GM12892 (cell line): ENCODE results near the gene CACNA1C.

Source experiments
- DNase-seq: peaks from one replicate; pipeline ENCODE4 v3.0.0; 2011; ENCODE audit not compliant: insufficient read length
- FAIRE-seq: peaks from 2 replicates; lab custom pipeline; 2011; peaks lifted over from hg19 to GRCh38; lab: Jason Lieb, UNC
- POLR2A ChIP-seq: IDR thresholded peaks from 2 replicates; pipeline ENCODE4 v1.6.1; 2011; ENCODE audit warnings: low read depth, low read length, control low read depth
- POLR2AphosphoS5 ChIP-seq: IDR thresholded peaks from 2 replicates; pipeline ENCODE4 v1.6.1; 2011; ENCODE audit warnings: low read depth, low read length, control low read depth
- TAF1 ChIP-seq: IDR thresholded peaks from 2 replicates; pipeline ENCODE4 v1.6.1; 2011; ENCODE audit warnings: low read depth, mild to moderate bottlenecking, control low read depth, low read length, borderline replicate concordance

Gene CACNA1C

DNA sequence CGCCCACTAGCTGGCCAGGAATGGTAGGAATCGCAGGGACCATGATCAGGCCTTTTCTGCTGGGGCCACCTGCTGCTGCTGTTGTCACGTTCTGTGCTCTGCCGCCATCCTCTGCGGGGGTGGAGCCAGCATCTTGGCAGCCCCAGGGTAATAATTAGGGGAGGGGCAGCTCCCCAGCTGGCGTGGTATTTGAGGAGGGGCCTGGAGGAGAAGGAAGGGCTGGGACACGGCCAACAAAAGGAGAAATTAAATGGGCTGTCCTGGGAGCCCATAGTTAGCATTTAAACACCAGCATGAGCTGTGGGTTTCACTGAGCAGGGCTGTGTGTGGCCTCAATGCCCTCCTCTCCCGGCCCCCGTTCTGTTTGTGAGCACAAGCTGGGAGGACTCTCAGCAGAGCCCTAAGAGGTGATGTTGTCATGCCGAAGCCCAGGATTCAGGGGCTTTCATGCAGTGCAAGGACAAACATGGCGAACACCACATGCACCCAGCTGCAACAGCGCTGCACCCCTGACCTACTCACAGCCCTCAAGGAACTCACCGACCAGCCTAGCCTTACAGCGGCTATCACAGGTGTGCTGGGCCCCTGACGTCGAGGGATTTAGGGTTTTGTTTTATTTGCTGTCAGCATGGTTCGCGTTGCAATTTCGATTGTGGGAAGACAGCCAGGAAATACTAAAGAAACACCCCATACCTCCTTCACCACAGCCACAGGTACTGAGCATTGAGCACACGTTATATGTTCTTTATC, 324.3 kb downstream of the CACNA1C start:
- no peak for DNase-seq
- no peak for FAIRE-seq
- TF ChIP-seq TAF1 (no peak), POLR2AphosphoS5 (no peak), POLR2A (no peak)

DNA sequence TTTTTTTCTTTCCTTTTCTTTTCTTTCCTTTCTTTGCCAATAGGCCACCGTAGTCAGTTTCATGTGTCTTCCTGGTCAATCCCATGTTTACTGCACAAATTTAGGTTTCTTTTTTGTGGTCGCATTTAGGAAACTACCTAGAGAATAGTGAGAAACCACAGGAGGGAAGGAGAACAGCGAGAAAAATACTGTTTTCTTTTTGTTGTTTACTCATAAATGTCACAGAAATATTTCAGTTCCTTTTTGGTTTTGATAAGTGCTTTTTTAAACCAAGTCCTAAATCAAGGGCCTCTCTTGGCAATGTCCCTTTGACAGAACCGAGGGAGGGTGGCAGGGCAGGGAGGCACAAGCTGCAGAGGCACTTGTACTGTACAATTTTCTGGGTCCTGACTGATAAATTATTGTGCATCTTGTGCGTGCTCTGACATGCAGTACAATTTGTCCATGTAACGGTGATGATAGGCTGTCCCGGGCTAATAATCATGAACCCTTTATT, 326.1 kb downstream of the CACNA1C start:
- no peak for DNase-seq
- peak; percentile 79 for FAIRE-seq
- no peak for TF ChIP-seq POLR2A
- no peak for TF ChIP-seq POLR2AphosphoS5
- TF ChIP-seq TAF1 = no peak

DNA sequence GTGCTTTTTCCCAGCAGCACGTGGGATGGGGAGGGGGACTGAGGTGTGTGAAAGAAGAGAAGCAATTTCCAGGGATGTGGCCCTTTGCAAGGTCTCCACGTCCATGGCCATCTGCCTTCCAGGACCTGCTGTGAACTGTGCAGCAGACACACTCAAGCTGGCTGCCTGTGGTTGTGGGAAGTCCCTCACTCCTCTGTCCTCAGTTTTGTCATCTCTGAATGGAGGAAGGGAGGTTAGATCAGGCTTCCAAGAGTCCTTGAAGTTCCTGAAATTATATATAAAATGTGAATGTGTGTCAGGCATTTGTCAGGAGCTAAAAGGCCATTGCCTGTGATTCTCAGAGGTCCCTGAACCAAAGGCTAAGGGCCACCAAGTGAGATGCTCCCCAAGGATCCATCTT, 328.2 kb downstream of the CACNA1C start:
- no peak for TF ChIP-seq POLR2A
- no peak for TF ChIP-seq TAF1
- no peak for TF ChIP-seq POLR2AphosphoS5
- DNase-seq = no peak
- no peak for FAIRE-seq

DNA sequence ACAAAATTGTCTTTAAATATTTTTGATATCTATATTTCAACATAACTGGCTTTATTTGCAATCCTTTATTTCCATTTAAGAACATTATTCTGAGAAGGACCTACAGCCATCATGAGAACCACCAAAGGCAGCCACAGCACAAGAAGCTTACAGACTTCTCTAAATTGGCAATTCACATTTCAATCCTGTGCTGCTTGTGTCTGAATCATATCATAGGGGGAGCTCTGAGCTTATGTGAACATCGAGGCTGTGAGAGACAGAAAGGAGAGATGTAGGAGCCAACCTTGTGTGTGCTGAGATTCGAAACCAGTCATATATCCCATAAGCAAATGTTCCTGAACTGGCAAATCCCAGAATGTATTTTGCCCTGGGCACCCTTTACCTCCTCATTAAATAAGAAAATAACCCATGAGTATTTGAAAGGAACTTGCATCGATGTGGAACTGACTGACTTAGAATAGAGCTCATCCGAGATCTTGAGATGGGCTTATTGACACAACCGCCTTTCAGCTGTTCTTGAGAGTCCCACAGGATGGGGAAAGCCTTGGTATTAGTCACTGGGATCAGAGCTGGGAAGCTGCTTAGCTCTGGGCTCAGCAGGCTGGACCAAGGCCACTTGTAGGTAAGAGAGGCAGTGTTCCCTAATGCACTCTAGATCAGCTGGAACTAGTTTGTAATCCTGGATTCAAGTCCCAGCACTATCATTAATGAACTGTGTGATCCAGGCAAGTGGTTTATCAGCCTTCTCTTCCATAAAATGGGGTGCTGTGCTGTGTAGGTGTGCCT, 329.8 kb downstream of the CACNA1C start:
- TF ChIP-seq POLR2AphosphoS5 (no peak), TAF1 (no peak), POLR2A (no peak)
- no peak for FAIRE-seq
- no peak for DNase-seq

DNA sequence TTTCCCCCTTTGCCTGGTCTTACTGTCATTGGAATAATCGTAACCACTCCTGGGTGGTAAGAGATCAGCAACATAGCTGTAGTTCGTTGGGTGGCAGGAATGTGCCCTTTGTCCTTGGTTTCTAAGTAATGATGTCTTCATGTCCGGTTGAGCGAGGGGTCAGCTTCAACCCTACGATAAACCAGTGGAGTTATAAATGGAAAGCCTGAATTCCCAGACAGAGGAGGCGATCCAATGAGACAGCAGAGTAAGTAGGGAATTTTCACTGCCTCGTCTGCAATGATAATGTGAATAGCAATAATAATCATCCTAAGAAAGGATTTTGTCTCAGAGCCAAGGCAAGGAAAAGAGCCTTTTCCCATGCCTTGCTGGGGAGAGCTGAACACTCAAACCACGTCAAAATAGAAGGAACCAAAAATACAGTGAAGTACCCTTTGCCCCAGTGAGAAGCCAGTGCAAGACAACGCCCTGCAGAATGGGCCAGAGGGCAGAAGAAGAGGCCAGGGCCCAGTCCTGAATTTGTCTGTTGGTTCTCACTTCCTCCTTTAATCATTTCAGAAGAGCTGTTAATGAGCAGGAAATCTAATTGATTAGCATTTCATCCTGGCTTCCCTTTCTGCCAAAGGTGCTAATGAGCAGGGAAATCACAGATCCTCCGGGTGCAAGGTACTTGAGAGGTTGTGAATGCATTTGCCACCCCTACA, 330.7 kb downstream of the CACNA1C start:
- DNase-seq (no peak), FAIRE-seq (peak; percentile 36)
- no peak for TF ChIP-seq POLR2AphosphoS5
- no peak for TF ChIP-seq POLR2A
- TF ChIP-seq TAF1 = no peak

DNA sequence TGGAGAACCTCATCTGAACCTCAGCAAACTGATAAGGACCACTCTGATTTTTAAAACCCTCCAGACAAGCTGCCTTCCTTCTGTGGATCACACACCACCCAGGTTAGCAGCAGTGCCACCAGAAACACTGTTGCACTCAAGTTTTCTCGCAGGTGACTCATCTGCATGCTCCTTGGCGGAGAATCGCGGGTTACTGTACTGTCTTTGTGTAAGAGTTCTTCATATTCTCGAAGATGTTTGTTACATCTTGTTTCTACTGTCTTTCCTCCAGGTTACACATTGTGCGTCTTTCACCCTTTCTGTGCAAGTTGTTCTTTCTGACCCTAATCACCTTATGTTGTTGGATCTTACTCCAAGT, 331.2 kb downstream of the CACNA1C start:
- FAIRE-seq (no peak), DNase-seq (no peak)
- TF ChIP-seq POLR2AphosphoS5 = no peak
- TF ChIP-seq POLR2A = no peak
- no peak for TF ChIP-seq TAF1

DNA sequence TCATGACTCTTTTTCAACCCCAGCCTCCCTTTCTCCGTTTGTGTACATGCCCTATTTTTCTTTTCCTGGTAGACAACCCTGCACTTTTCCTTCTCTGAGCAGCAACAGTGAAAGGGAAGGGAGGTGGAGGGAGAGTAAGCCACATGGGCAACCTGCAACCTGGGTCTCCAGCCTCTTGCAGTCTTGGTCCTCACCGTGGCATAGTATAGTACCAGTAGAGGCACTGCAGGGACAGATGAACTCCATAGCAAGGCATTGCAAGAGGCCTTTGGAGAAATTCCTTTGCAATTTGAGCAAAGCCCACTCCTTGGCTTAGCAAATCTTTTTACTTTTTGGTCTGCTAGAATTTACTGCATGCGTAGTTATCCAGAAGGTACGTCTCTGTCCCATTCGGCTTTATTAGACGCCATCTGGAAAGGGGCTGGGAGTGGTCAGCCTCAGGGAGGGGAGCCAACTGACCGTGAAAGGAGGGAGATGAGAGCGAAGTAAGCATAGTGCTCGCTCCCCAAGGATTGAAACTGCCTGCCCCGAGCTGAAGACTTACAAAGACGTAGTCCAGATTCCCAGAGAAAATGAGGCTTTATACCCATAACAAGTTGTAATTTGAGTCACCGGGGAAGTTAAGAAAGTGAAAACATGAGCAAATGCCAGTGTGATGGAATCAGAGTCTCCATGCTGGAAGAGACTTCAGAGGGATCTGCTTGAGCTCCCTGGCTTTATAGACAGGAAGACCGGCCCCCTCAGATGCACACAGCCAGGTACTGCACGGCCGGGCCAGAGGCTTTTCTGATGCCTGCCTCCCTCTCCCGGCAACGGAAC, 332.0 kb downstream of the CACNA1C start:
- TF ChIP-seq POLR2AphosphoS5 (no peak), TAF1 (no peak), POLR2A (no peak)
- FAIRE-seq (no peak), DNase-seq (no peak)

DNA sequence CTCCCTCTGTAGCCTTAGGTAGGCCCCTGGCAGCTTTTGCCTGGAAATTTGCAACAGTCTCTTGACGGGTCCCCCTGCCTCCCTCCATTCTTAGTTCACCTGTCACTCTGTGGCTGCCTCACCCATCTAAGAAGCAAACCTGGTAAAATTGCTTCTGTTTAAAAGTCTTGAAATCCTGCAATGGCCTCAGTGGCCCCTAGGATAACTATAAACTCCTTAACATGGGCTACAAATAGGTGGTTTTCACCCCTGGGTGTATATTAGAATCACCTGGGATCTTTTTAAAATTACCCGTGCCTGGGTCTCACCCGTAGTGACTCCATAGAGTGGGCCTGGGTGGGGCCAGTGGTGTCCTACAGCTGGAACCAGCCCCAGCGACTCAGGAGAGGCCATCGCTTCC, 332.7 kb downstream of the CACNA1C start:
- DNase-seq (no peak), FAIRE-seq (no peak)
- TF ChIP-seq TAF1 (no peak), POLR2A (no peak), POLR2AphosphoS5 (no peak)

DNA sequence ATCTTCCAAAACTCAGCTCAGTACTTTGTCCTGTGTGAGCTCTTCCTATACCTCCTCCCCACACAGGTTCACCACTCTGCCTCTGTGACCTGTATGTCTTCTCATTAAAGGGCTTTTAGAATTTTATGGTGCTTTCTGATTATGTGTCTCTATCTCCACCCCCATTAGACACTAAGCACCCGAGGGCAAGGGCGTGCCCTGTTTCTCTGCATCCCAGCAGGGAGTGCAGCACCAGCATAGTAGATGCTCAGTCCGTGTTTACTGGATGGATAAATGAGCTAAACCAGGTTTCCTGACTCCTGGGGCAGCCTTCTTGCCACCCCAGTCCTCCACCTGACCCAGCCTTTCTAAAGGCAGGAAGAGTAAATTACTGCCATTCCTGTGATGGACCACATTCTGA, 333.8 kb downstream of the CACNA1C start:
- no peak for FAIRE-seq
- TF ChIP-seq POLR2A = no peak
- no peak for TF ChIP-seq TAF1
- no peak for TF ChIP-seq POLR2AphosphoS5
- DNase-seq = no peak

DNA sequence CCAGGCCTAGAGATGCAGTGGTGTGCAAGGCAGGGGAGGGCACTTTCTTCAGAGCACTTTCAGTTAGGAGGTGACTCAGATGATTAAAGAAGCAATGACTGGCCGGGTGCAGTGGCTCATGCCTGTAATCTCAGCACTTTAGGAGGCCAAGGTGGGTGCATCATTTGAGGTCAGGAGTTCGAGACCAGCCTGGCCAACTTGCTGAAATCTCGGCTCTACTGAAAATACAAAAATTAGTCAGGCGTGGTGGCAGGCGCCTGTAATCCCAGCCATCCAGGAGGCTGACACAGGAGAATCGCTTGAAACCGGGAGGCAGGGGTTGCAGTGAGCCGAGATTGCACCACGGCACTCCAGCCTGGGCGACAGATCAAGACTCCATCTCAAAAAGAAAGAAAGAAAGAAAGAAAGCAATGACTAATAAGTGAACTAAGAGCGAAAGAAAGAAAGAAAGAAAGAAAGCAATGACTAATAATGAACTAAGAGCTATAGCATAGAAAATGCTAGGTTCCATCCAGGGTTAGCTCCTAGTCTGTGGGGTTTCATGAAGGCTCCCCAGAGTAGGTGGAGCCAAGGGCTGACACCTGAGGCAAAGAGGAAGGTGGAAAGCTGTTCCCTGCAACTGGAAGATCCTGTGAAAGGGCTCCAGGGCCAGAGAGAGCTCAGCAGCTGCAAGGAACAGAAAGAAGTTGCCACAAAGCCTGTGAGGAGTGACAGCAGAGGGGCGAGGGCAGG, 334.5 kb downstream of the CACNA1C start:
- no peak for TF ChIP-seq POLR2A
- no peak for TF ChIP-seq POLR2AphosphoS5
- TF ChIP-seq TAF1 = no peak
- DNase-seq (peak; percentile 37), FAIRE-seq (no peak)
